ENCODE data around the gene TSTD2.

The TSTD2 gene

GRCh38 chr9:97668485-97668884 lies 35.3 kb upstream of the TSTD2 start:
- no peak for DNase-seq (ENCODE audit: low read depth)
- in situ Hi-C loops (cut with HindIII; ENCODE audit: low sequenced_read_pairs), result no loop called here
- TF ChIP-seq CTCF (IDR thresholded peaks at IDR 0.05; ENCODE audit: low read depth, low read length, missing control alignments), result no peak
- H3K4me3 ChIP-seq (ENCODE audit: low read depth, low read length), result no peak overlapping the region

- in situ Hi-C loops (cut with HindIII; ENCODE audit: low sequenced_read_pairs), result no loop called here
- no peak for TF ChIP-seq CTCF (IDR thresholded peaks at IDR 0.05; ENCODE audit: low read depth, low read length, missing control alignments)
- DNase-seq (ENCODE audit: low read depth), result no peak
- H3K4me3 ChIP-seq (ENCODE audit: low read depth, low read length), result no peak overlapping the region
These were observed 33.9 kb upstream of the TSTD2 start for GRCh38 chr9:97666907-97667686.

DNA sequence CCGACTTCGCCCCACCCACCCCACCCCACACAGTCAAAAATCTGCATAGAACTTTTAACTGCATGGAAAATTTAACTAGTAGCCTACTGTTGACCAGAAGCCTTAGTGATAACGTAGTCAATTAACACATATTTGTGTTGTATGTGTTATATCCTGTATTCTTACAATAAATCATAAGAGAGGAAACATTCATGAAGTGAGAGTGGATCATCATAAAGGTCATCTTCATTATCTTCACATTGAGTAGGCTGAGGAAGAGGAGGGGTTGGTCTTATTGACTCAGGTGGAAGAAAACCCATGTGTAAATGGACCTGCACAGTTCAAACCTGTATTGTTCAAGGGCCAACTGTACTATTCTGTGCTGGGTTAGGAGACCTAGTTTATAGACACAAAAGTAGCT lies 32.6 kb upstream of the TSTD2 start:
- in situ Hi-C loops (cut with HindIII; ENCODE audit: low sequenced_read_pairs), result no loop called here
- no peak for DNase-seq (ENCODE audit: low read depth)
- H3K4me3 ChIP-seq (ENCODE audit: low read depth, low read length), result no peak overlapping the region
- no peak for TF ChIP-seq CTCF (IDR thresholded peaks at IDR 0.05; ENCODE audit: low read depth, low read length, missing control alignments)

DNA sequence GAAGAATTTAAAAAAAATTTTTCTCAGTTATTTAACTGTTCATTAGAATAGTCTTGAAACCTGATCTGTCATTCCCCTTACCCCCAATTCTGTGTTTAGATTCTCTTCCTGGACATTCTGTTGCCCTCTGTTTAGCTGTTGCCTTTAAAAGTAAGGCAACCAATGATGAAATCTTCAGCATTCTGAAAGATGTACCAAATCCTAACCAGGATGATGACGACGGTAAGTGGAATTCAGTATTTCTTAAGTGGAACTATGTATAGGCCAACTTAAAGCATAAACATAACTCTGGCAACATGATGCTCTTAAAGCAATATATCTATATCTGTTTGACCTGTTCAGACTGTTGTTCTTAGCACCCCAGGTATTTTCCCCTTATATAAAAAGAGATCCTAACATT lies 27.7 kb upstream of the TSTD2 start:
- in situ Hi-C loops (cut with HindIII; ENCODE audit: low sequenced_read_pairs), result no loop called here
- no peak for DNase-seq (ENCODE audit: low read depth)
- H3K4me3 ChIP-seq (ENCODE audit: low read depth, low read length), result no peak overlapping the region
- TF ChIP-seq CTCF (IDR thresholded peaks at IDR 0.05; ENCODE audit: low read depth, low read length, missing control alignments), result no peak

DNA sequence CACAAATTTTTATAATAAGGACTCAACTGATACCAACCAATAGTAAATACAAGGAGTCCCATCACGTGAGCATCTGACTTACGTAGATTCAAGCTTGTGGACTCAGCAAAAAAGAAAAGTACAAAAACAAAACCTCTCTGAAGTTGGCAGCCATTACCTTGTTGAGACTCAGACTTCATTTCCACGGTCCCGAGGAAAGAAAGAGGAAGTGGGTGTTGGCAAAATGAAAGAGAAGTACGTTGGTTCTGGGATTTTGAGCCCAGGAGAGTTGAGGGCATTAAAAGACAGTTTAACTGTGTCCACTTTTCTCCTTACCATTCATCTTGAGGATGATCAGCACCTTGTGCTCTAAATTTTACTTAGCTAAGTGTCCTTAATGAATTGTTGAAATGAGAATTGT lies 27.2 kb upstream of the TSTD2 start:
- in situ Hi-C loops (cut with HindIII; ENCODE audit: low sequenced_read_pairs), result no loop called here
- H3K4me3 ChIP-seq (ENCODE audit: low read depth, low read length), result no peak overlapping the region
- TF ChIP-seq CTCF (IDR thresholded peaks at IDR 0.05; ENCODE audit: low read depth, low read length, missing control alignments), result no peak
- no peak for DNase-seq (ENCODE audit: low read depth)

GRCh38 chr9:97659771-97660170 lies 26.6 kb upstream of the TSTD2 start:
- in situ Hi-C loops (cut with HindIII; ENCODE audit: low sequenced_read_pairs), result no loop called here
- H3K4me3 ChIP-seq (ENCODE audit: low read depth, low read length), result no peak overlapping the region
- no peak for TF ChIP-seq CTCF (IDR thresholded peaks at IDR 0.05; ENCODE audit: low read depth, low read length, missing control alignments)
- DNase-seq (ENCODE audit: low read depth), result no peak

Data from astrocyte of the cerebellum (primary cell).